Stomach (tissue), 4 donors: ENCODE measurements around the gene ST6GALNAC5.

Experiments used
- EP300 ChIP-seq: sonication (generic); formaldehyde crosslinking; IDR thresholded peaks from one replicate; pipeline ENCODE4 v1.6.1; 2017; ENCODE audit warnings: antibody characterized with exemption
- POLR2A ChIP-seq, 4 donors: fragments of 450-650 bp; IDR thresholded peaks; one replicate each; pipeline ENCODE4 v1.6.1; 2016; ENCODE audit warnings: antibody characterized with exemption in 4 of 4, control low read depth in 2 of 4, mild to moderate bottlenecking in 1 of 4, moderate library complexity in 1 of 4
- POLR2AphosphoS5 ChIP-seq, 3 donors: sonication (generic); formaldehyde crosslinking; IDR thresholded peaks; one replicate each; pipeline ENCODE4 v1.6.1; 2016; ENCODE audit warnings: antibody characterized with exemption in 3 of 3
- TF ChIP-seq, protein P1 (sequence below), 7 experiments: fragments of 450-650 bp in 4 of 7; fragments of 200-600 bp in 3 of 7; sonication (generic) in 3 of 7; IDR thresholded peaks; one replicate each; pipeline ENCODE4 v1.5.1; 2016 to 2019; ENCODE audit warnings: antibody characterized with exemption in 7 of 7, control low read depth in 2 of 7, mild to moderate bottlenecking in 1 of 7

DNA sequence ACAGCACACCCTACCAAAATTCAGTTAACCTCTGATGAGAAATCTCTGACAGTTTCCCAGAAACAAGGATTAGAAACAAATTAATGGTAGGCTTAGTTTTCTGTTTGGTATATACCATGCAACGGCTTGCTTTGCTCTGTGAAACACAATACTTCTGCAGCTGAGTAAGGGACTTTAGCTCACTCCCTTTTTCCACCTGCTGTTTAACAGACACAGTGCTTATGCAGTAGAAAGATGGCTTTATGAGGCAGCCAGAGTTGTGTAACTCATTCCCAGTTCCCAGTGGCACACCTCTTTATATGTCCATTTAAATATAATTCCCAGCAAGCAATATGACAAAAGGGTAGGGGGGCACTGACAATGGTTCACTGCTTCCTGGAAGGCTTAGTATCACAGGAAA, 228.0 kb downstream of the ST6GALNAC5 start:
- TF ChIP-seq, protein P1, sequence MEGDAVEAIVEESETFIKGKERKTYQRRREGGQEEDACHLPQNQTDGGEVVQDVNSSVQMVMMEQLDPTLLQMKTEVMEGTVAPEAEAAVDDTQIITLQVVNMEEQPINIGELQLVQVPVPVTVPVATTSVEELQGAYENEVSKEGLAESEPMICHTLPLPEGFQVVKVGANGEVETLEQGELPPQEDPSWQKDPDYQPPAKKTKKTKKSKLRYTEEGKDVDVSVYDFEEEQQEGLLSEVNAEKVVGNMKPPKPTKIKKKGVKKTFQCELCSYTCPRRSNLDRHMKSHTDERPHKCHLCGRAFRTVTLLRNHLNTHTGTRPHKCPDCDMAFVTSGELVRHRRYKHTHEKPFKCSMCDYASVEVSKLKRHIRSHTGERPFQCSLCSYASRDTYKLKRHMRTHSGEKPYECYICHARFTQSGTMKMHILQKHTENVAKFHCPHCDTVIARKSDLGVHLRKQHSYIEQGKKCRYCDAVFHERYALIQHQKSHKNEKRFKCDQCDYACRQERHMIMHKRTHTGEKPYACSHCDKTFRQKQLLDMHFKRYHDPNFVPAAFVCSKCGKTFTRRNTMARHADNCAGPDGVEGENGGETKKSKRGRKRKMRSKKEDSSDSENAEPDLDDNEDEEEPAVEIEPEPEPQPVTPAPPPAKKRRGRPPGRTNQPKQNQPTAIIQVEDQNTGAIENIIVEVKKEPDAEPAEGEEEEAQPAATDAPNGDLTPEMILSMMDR (IDR thresholded peaks at IDR 0.05): no peak
- TF ChIP-seq POLR2AphosphoS5 (IDR thresholded peaks at IDR 0.05) (no peak), EP300 (no peak), POLR2A (IDR thresholded peaks at IDR 0.05) (no peak)
